ENCODE results near the gene EPAS1. TPM values are rescaled to one million over a fixed set of nuclear protein-coding genes. Genes with fewer than 3 reads are reported as not detected.

Gene EPAS1
- total RNA-seq, 4 donors from 2014 or later: 126 to 249 (median 148) TPM

DNA sequence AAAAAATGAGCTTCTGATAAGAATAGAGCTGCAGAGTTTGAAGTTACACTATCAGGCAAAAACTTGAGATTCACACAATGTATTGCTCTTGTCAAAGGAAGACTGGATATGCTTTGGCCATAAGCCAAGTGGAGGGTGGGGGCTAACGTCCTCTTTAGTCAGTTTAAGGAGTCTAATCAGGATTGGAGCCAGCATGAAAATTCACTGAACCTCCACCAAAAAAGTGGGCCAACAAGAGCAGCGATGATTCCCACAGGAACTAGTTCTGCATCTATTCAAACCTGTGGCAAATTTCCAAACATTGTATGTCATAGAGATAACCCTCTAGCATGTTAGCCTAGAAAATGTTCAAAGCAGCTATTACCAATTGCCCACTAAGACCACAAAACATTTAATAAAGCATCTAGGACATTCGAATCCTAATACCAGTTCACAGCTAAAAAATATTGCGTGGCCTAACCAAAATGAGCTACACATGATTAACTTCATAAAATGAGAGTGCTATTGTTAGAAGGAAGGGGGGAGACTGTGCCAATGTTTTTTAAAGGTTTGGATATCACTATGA, 138.7 kb downstream of the EPAS1 start:
- 59 to 60% methylated on average over 4 of the region's 4 CpGs for WGBS, 2 donors
- no peak overlapping the region for H3K4me3 ChIP-seq (ENCODE audit: low read depth, poor library complexity, severe bottlenecking)
- no peak for DNase-seq (ENCODE audit: low spot score in 2 of 2)
- intact Hi-C loops (cut with DNase I; ENCODE audit: low total_unique reads): no loop called here
- no peak for TF ChIP-seq POLR2A (IDR thresholded peaks at IDR 0.05)
- TF ChIP-seq, protein P1, sequence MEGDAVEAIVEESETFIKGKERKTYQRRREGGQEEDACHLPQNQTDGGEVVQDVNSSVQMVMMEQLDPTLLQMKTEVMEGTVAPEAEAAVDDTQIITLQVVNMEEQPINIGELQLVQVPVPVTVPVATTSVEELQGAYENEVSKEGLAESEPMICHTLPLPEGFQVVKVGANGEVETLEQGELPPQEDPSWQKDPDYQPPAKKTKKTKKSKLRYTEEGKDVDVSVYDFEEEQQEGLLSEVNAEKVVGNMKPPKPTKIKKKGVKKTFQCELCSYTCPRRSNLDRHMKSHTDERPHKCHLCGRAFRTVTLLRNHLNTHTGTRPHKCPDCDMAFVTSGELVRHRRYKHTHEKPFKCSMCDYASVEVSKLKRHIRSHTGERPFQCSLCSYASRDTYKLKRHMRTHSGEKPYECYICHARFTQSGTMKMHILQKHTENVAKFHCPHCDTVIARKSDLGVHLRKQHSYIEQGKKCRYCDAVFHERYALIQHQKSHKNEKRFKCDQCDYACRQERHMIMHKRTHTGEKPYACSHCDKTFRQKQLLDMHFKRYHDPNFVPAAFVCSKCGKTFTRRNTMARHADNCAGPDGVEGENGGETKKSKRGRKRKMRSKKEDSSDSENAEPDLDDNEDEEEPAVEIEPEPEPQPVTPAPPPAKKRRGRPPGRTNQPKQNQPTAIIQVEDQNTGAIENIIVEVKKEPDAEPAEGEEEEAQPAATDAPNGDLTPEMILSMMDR (IDR thresholded peaks at IDR 0.05): no peak

Other genes starting within 250 kb of the EPAS1 start
- gene TMEM247, start 182.2 kb downstream of the EPAS1 start, total RNA-seq: not detected
- 10 to 100 TPM; 29.5 to 46.8 (median 38.9) TPM for gene RHOQ, start 245.1 kb downstream of the EPAS1 start, total RNA-seq
- gene ATP6V1E2, start 245.2 kb downstream of the EPAS1 start, total RNA-seq: 10 to 100 TPM in 1 of 4 donors, 1 to 10 TPM in 3; 2.9 to 10.1 (median 6.6) TPM